GM20431 (cell line): ENCODE data around the gene ACAD11.
"Not testable (repeated sequence)": the region's sequence is repeated elsewhere in the genome, so short reads cannot be mapped to it uniquely, and the experiment has no call there.

ENCODE experiments used
- in situ Hi-C: fragments of 300-500 bp; cut with MseI, MboI; formaldehyde crosslinking; loops from one replicate; pipeline ENCODE4 v1.15.0; 2020; ENCODE audit warnings: low sequenced_read_pairs; ENCODE audit not compliant: unreplicated experiment

Gene ACAD11

DNA sequence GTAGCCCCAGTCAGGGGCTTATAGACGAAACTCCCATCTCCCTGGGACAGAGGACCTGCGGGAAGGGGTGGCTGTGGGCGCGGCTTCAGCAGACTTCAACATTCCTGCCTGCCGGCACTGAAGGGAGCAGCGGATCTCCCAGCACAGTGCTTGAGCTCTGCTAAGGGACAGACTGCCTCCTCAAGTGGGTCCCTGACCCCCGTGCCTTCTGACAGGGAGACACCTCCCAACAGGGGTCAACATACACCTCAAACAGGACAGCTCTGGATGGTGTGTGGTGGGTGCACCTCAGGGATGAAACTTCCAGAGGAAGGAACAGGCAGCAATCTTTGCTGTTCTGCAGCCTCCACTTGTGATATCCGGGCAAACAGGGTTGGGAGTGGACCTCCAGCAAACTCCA is 53.0 kb downstream of the ACAD11 start:
- in situ Hi-C loops = not testable (repeated sequence)

GRCh38 chr3:132606085-132606484 is 53.5 kb downstream of the ACAD11 start:
- in situ Hi-C loops = no loop called here

- in situ Hi-C loops = no loop called here
These were observed 54.2 kb downstream of the ACAD11 start for GRCh38 chr3:132605374-132605792.

DNA sequence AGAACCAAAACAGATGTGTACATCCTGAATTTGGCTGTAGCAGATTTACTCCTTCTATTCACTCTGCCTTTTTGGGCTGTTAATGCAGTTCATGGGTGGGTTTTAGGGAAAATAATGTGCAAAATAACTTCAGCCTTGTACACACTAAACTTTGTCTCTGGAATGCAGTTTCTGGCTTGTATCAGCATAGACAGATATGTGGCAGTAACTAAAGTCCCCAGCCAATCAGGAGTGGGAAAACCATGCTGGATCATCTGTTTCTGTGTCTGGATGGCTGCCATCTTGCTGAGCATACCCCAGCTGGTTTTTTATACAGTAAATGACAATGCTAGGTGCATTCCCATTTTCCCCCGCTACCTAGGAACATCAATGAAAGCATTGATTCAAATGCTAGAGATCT is 59.0 kb downstream of the ACAD11 start:
- in situ Hi-C loops = not testable (repeated sequence)

- in situ Hi-C loops = no loop called here
These were observed 61.4 kb downstream of the ACAD11 start for GRCh38 chr3:132598181-132598580.

GRCh38 chr3:132597660-132598059 is 61.9 kb downstream of the ACAD11 start:
- in situ Hi-C loops = no loop called here

- in situ Hi-C loops = no loop called here
These were observed 62.7 kb downstream of the ACAD11 start, which contains the start of gene ACKR4 for GRCh38 chr3:132596816-132597433. TSS of gene ACKR4 (plus strand) at chr3:132597270. CDS start at chr3:132600398, 3,128 bp downstream.

GRCh38 chr3:132596326-132596725 is 63.3 kb downstream of the ACAD11 start:
- in situ Hi-C loops = no loop called here

- in situ Hi-C loops = no loop called here
These were observed 64.6 kb downstream of the ACAD11 start for GRCh38 chr3:132595014-132595413.

DNA sequence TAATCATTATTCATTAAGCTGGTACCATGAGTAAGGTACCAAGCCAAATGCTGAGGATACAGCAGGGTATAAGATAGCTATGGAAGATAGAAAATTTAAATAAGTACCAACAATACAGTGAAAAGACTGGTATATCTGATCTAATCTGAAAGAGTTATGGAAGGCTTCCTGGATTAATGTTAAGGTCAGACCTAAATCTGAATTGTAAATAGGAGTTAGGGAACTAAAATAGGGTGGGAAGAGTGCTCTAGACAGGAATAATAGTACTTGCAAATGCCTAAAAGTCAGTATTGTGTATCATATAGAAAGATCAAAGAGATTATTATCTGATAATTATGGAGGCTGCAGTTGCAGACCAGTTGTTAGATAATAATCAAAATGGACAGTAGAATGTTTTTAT is 65.1 kb downstream of the ACAD11 start:
- in situ Hi-C loops = no loop called here

DNA sequence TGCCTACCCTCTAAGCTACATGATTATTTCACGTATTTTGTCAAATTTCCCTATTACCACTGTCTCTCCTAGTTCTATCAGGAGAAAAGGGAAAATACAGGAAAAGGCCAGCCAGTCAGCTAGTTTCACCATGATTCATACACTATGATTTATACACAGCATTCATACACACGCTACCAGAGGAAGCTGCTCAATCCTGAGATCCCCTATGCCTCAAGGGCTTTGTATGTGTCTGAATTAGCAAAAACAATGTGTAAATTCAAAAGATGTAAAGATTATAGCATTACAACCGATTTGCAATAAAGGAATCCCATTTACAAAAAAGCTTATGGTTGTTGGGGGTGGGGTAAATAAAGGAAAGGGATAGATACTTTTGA is 65.7 kb downstream of the ACAD11 start:
- in situ Hi-C loops = no loop called here

DNA sequence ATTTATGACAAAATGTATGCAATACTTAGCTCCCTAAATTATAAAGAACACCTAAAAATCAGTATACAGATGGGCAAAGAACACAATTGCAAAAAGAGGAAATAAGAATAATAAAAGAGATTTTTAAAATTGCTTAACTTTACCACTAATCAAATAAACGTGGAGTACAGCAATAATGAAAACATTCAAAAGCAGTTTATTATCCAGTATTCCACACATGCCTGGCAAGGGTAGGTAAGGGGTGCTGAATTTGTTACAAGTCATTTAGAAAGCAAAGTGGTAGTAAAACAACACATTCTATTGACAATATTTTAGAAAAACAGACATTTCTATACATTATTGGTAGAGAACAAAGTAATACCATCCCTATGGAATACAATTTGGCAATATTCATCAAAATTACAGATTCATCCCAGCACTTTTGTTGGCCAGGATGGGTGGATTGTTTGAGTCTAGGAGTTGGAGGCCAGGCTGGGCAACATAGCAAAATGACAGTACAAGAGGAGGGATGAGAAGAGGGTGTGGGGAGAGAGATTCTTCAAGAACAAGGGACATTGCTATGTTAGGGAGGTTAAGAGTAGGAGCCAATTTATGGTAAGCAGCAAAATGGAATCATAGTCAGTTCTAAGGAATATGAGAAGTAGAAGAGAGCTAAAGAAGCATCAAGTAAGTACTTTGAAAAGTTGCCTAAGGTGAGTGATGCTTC is 66.2 kb downstream of the ACAD11 start:
- in situ Hi-C loops = no loop called here

GRCh38 chr3:132592216-132592615 is 67.4 kb downstream of the ACAD11 start:
- in situ Hi-C loops = no loop called here

- in situ Hi-C loops = no loop called here
These were observed 72.2 kb downstream of the ACAD11 start for GRCh38 chr3:132587401-132587800.

GRCh38 chr3:132573797-132574211 is 85.8 kb downstream of the ACAD11 start:
- in situ Hi-C loops = no loop called here

GRCh38 chr3:132570016-132570415 is 89.6 kb downstream of the ACAD11 start:
- in situ Hi-C loops = no loop called here

DNA sequence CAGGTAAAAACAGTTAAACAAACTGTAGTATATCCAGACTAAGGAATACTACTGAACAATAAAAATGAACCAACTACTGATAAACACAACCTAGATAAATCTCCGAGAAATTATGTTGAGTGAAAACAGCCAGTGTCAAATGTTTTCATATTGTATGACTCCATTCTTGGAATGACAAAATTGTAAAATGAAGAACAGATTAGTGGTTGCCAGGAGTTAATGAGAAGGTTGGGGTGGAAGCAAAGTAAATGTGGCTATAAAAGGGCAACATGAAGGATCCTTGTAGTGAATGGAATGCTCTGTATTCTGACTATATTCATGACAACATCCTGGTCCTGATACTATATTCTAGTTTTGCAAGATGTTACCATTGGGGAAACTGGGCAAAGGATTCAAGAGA is 90.0 kb downstream of the ACAD11 start:
- in situ Hi-C loops = no loop called here

DNA sequence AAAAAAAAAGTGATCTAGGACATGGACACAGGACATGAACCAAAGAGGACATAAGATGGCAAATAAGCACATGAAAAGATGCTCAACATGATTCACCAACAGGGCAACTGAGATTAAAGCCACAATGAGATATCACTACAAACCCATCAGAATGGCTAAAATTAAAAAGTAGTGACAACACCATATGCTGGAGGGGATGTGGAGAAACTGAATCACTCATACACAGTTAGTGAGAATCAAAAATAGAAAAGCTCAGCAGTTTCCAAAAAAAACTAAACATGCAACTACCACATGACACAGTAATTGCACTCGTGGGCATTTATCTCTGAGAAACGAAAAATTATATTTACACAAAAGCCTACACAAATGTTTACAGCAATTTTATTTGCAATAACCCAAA is 90.5 kb downstream of the ACAD11 start:
- in situ Hi-C loops = no loop called here

DNA sequence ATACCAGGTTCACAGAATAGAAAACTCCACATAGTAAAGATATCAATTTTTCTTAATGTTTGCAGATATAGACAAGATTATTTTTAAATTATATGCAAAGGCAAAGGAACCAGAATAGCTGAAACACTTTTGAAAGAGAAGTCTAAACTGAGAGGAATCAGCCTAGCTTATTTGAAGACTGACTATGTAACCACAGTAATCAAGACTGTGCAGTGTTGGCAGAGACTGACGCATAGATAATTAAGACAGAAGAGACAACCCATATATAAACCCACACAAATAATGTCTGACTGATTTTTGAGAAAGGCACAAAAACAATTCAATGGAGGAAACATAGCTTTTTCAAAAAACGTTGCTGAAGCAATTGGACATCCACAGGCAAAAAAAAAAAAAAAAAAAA is 91.2 kb downstream of the ACAD11 start:
- in situ Hi-C loops = no loop called here

DNA sequence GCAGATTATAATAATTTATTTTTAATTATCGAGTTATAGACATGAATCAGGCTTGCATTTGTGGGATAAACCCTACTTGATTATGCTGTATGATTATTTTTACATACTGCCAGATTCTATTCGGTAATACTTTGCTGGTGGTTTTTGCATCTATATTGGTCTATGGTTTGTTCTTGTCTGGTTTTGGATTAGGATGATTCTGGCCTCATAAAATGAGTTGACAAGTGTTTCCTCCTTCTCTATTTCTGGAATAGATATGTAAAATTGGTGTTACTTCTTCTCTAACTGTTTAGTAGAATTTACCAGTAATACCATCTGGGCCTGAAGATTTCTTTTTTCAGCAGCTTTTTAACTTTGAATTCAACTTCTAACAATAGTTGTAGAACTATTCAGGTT is 95.5 kb downstream of the ACAD11 start:
- in situ Hi-C loops = no loop called here

DNA sequence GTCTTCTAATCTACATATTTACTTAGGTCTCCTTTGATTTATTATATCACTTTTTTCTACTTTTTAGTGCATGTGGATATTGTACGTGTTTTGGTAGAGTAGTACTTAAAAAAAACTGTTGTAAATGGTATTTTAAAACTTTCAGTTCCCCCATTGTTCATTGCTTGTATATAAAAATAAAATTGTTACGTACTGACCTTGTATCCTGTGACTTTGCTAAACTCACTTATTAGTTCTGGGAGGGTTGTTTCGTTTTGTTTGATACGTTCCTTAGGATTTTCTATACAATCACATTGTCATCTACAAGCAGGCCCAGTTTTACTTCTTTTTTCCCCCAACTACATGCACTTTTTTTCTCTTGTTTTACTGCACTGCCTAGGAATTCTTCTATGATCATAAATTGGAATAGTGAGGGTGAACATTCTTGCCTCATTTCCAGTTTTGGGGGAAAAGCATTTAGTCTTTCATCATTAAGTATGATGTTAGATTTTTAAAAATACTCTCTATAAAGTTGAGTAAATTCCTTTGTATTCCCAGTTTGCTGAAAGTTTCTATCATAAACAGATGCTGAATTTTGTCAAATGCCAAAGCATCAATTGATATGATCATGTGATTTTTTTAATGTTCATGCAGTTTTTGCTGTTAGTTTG is 96.1 kb downstream of the ACAD11 start:
- in situ Hi-C loops = no loop called here
